RCC 7860 (cell line): ENCODE measurements around the gene DOC2B.
"Not testable (repeated sequence)": the region's sequence is repeated elsewhere in the genome, so short reads cannot be mapped to it uniquely, and the experiment has no call there.

Experiments
- DNase-seq: peaks from one replicate; pipeline ENCODE4 v3.0.0-alpha.2; 2015; ENCODE audit warnings: low spot score
- FAIRE-seq: peaks from 2 replicates; lab custom pipeline; 2012; peaks lifted over from hg19 to GRCh38; lab: Jason Lieb, UNC

DOC2B gene

GRCh38 chr17:113111-113510 is 68.3 kb downstream of the DOC2B start:
- not testable (repeated sequence) for DNase-seq, FAIRE-seq
